Measurements from ENCODE around the gene EFHB.

DNA sequence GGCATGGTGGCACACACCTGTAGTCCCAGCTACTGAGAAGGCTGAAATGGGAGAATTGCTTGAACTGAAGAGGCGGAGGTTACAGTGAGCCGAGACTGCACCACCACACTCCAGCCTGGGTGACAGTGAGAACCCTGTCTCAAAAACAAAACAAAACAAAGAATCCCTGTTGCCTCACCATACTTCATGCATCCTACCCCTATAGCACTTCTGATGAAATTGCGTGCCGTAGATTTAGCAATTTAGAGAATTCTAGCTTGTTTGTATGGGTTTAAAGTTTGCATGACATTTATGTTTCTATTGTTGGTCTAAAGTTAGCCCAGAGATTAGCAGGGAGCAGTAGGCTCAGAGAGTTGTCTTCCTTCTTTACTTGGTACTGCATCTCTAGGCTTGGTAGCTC lies 20.7 kb upstream of the EFHB start:
- TF ChIP-seq, protein P1, sequence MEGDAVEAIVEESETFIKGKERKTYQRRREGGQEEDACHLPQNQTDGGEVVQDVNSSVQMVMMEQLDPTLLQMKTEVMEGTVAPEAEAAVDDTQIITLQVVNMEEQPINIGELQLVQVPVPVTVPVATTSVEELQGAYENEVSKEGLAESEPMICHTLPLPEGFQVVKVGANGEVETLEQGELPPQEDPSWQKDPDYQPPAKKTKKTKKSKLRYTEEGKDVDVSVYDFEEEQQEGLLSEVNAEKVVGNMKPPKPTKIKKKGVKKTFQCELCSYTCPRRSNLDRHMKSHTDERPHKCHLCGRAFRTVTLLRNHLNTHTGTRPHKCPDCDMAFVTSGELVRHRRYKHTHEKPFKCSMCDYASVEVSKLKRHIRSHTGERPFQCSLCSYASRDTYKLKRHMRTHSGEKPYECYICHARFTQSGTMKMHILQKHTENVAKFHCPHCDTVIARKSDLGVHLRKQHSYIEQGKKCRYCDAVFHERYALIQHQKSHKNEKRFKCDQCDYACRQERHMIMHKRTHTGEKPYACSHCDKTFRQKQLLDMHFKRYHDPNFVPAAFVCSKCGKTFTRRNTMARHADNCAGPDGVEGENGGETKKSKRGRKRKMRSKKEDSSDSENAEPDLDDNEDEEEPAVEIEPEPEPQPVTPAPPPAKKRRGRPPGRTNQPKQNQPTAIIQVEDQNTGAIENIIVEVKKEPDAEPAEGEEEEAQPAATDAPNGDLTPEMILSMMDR (IDR thresholded peaks at IDR 0.05; ENCODE audit: low read depth, low read length, poor library complexity, severe bottlenecking), result no peak
- no peak for TF ChIP-seq EZH2phosphoT487 (IDR thresholded peaks at IDR 0.05; ENCODE audit: borderline replicate concordance, low read length)
